Small intestine (tissue), 7 donors: ENCODE measurements around the gene CCDC157. TPM values are rescaled to one million over a fixed set of nuclear protein-coding genes. Genes with fewer than 3 reads are reported as not detected.

ENCODE experiments used
- DNase-seq, 2 donors: peaks; one replicate each; pipeline versions ENCODE4 v3.0.0 to v3.0.0-alpha.2; 2013
- FAIRE-seq: peaks from 2 replicates; lab custom pipeline; 2012; peaks lifted over from hg19 to GRCh38; lab: Jason Lieb, UNC
- H3K27ac ChIP-seq, 3 donors: one replicate each; pipeline ENCODE4 v1.5.1; 2013; ENCODE audit warnings: low read length in 2 of 3, mild to moderate bottlenecking in 2 of 3, control low read depth in 1 of 3, inconsistent platforms in 1 of 3, low read depth in 1 of 3, moderate library complexity in 1 of 3
- H3K27me3 ChIP-seq, 3 donors: one replicate each; pipeline ENCODE4 v1.6.1; 2013; ENCODE audit warnings: low read length in 3 of 3, inconsistent platforms in 1 of 3; ENCODE audit not compliant: control insufficient read depth in 3 of 3, insufficient read depth in 3 of 3
- H3K36me3 ChIP-seq, 3 donors: one replicate each; pipeline ENCODE4 v1.6.1; 2013; ENCODE audit warnings: low read length in 3 of 3, inconsistent platforms in 1 of 3, low read depth in 1 of 3, mild to moderate bottlenecking in 1 of 3, moderate library complexity in 1 of 3; ENCODE audit not compliant: control insufficient read depth in 3 of 3, insufficient read depth in 2 of 3
- H3K4me1 ChIP-seq, 3 donors: one replicate each; pipeline ENCODE4 v1.6.1; 2013; ENCODE audit warnings: low read length in 2 of 3, inconsistent platforms in 1 of 3, low read depth in 1 of 3, mild to moderate bottlenecking in 1 of 3, moderate library complexity in 1 of 3; ENCODE audit not compliant: control insufficient read depth in 3 of 3, insufficient read depth in 2 of 3
- H3K4me3 ChIP-seq, 3 donors: one replicate each; pipeline ENCODE4 v1.5.1; 2013; ENCODE audit warnings: low read length in 3 of 3, control low read depth in 1 of 3, inconsistent platforms in 1 of 3, low read depth in 1 of 3, mild to moderate bottlenecking in 1 of 3, moderate library complexity in 1 of 3
- H3K9me3 ChIP-seq, 2 donors: one replicate each; pipeline ENCODE4 v1.6.1; 2013; ENCODE audit warnings: low read depth in 1 of 2, low read length in 1 of 2; ENCODE audit not compliant: control insufficient read depth in 2 of 2, insufficient read depth in 1 of 2
- WGBS, 3 donors: extraction: QIAGEN DNeasy Blood & Tissue Kit; methylation state at CpG; one replicate each; pipeline ENCODE4 v1.1.7; 2013; 5-methylcytosine and 5-hydroxymethylcytosine counted together
- polyA plus RNA-seq, 4 donors: library from polyadenylated mRNA; stranded (reverse) in 3 of 4; unstranded in 1 of 4; fragments of 200-250 nt in 3 of 4; fragments of 120-200 nt in 1 of 4; gene quantifications; one replicate each; pipeline versions ENCODE4 v1.2.1 to v1.2.3, GENCODE V29; 2013
- donor health status: healthy with polysubstance abuse.
- donor health status: control.
- donor health status: control.
- donor health status: Bipolar disorder and iron deficiency.
- donor health status: healthy.

CCDC157 gene
- polyA plus RNA-seq, 4 donors: 1.5 to 5.9 (median 2.3) TPM

GRCh38 chr22:30413745-30414524 lies 57.1 kb downstream of the CCDC157 start:
- FAIRE-seq: no peak
- H3K36me3 ChIP-seq: peaks cover 0 to 81% (median 17%) of the 10 kb centered on the region in 3 donors
- no peaks in the 10 kb centered on the region for H3K27me3 ChIP-seq
- no peak overlapping the region for H3K27ac ChIP-seq
- WGBS, 3 donors: 84 to 88% (median 87%) methylated on average over 5 of the region's 5 CpGs
- no peak for DNase-seq
- H3K4me1 ChIP-seq: peaks cover 0 to 33% (median 7%) of the 10 kb centered on the region in 3 donors
- no peaks in the 10 kb centered on the region for H3K9me3 ChIP-seq
- H3K4me3 ChIP-seq: no peak overlapping the region

- H3K27me3 ChIP-seq: no peaks in the 10 kb centered on the region
- FAIRE-seq (no peak), DNase-seq (no peak)
- H3K9me3 ChIP-seq: no peaks in the 10 kb centered on the region
- 86 to 95% (median 94%) methylated on average over 4 of the region's 4 CpGs for WGBS, 3 donors
- H3K4me1 ChIP-seq: peaks cover 0 to 37% (median 7%) of the 10 kb centered on the region in 3 donors
- peak overlapping the region in 1 of 3 donors; percentile 22 for H3K27ac ChIP-seq
- H3K4me3 ChIP-seq: no peak overlapping the region
- H3K36me3 ChIP-seq: peaks cover 0 to 75% (median 14%) of the 10 kb centered on the region in 3 donors
These were observed 57.8 kb downstream of the CCDC157 start for GRCh38 chr22:30414525-30415047.

- FAIRE-seq (no peak), DNase-seq (peak; percentile 84 to 93)
- Histone ChIP-seq H3K9me3 (no peaks in the 10 kb centered on the region), H3K36me3 (peaks cover 0 to 61% (median 11%) of the 10 kb centered on the region in 3 donors), H3K27me3 (no peaks in the 10 kb centered on the region), H3K27ac (peak overlapping the region in 2 of 3 donors; percentile 38 to 93), H3K4me3 (no peak overlapping the region), H3K4me1 (peaks cover 0 to 52% (median 11%) of the 10 kb centered on the region in 3 donors)
- WGBS, 3 donors: 2 to 67% (median 46%) methylated on average over 2 of the region's 2 CpGs
These were observed 59.6 kb downstream of the CCDC157 start for GRCh38 chr22:30416403-30416802.

- DNase-seq: no peak
- Histone ChIP-seq H3K27ac (peak overlapping the region in 1 of 3 donors; percentile 93), H3K9me3 (no peaks in the 10 kb centered on the region), H3K4me1 (peaks cover 0 to 54% (median 11%) of the 10 kb centered on the region in 3 donors), H3K36me3 (peaks cover 0 to 59% (median 11%) of the 10 kb centered on the region in 3 donors), H3K27me3 (no peaks in the 10 kb centered on the region), H3K4me3 (no peak overlapping the region)
- 32 to 51% (median 46%) methylated on average over 1 of the region's 1 CpG for WGBS, 3 donors
- no peak for FAIRE-seq
These were observed 60.0 kb downstream of the CCDC157 start for GRCh38 chr22:30416837-30417236.

DNA sequence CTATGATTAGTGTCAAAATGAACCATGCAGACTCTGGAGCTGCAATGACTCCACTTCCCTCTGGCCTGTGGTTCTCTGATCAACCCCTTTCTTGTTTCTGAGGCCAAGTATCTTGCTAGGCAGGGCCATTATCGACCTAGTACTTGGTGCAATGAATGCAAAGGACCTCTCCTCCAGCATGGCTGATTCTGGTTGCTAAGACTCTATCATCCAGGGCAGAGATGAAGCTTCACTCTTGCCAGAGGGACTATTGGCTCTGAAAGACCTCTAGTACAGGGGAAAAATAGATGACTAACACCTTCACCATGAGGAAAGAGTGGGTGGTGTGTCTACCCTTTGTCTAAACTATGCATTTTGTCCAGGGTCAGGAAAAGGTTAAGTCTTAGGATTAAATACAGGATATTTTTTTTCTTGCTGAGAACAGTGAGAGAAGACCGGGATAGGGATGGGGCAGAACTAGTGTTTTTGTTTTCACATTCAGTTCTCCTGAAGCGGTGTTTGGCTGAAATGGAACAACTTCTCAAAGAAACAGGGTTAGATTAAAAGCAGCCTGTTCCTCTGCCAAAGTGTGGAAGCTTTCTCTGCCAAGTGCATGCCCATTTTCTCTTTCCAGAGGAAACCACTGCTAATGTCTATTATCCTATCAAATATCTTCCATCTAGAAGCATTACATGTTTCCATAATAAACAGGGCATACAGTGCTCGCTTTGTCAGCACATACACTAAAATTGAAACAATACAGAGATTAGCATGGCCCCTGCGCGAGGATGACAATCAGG lies 63.7 kb downstream of the CCDC157 start:
- Histone ChIP-seq H3K9me3 (no peaks in the 10 kb centered on the region), H3K27ac (peak overlapping the region; percentile 49 to 93 (median 65)), H3K36me3 (peaks cover 0 to 33% (median 4%) of the 10 kb centered on the region in 3 donors), H3K27me3 (no peaks in the 10 kb centered on the region), H3K4me3 (peak overlapping the region in 1 of 3 donors; percentile 3), H3K4me1 (peaks cover 7 to 81% (median 13%) of the 10 kb centered on the region in 3 donors)
- FAIRE-seq (no peak), DNase-seq (peak in 1 of 2 donors; percentile 31)
- WGBS, 3 donors: 38 to 58% (median 53%) methylated on average over 6 of the region's 6 CpGs

DNA sequence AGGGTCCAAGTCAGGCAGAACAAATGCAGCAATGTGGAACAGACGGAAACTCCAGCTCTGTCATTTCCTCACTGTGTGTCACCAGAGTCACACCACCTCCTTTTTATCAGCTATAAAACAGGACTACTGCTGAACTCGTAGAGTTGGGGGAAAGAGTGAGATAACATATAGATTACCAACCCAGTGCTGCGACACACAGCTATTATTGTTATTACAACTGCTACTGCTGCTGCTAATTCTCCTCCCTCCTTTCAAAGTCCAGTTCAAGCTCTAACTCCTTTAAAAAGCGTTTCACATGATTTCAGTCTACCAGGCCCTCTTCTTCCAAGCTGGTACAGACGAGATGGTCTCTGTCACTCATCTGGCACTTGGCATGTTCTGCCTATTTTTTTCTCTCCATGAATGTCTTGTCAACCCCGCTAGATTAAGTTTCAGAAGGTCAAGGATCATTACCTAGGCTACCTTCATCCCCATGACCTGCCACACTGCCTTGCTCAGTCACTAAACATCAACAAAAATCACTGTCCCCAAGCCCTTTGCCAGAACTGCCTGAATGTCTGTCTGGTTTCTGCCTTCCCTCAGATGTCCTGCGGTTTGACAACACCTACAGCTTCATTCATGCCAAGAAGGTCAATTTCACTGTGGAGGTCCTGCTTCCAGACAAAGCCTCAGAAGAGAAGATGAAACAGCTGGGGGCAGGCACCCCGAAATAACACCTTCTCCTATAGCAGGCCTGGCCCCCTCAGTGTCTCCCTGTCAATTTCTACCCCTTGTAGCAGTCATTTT lies 65.1 kb downstream of the CCDC157 start:
- H3K4me1 ChIP-seq: peaks cover 7 to 77% (median 9%) of the 10 kb centered on the region in 3 donors
- FAIRE-seq: no peak

GRCh38 chr22:30422481-30423300 lies 65.9 kb downstream of the CCDC157 start:
- WGBS, 3 donors: 15 to 27% (median 25%) methylated on average over 18 of the region's 18 CpGs
- H3K27ac ChIP-seq: peak overlapping the region; percentile 93 to 96 (median 94)
- peaks cover 5 to 70% (median 7%) of the 10 kb centered on the region in 3 donors for H3K4me1 ChIP-seq
- H3K9me3 ChIP-seq: no peaks in the 10 kb centered on the region
- H3K27me3 ChIP-seq: no peaks in the 10 kb centered on the region
- DNase-seq: peak; percentile 88 to 97
- H3K36me3 ChIP-seq: peaks cover 0 to 26% (median 0%) of the 10 kb centered on the region in 3 donors
- peak overlapping the region; percentile 52 to 58 (median 58) for H3K4me3 ChIP-seq
- no peak for FAIRE-seq

More for the DNA sequence above, 65.1 kb downstream of the CCDC157 start:
- Histone ChIP-seq H3K4me3 (peak overlapping the region in 1 of 3 donors; percentile 58), H3K27me3 (no peaks in the 10 kb centered on the region), H3K27ac (peak overlapping the region; percentile 89 to 96 (median 93)), H3K36me3 (peaks cover 0 to 25% (median 4%) of the 10 kb centered on the region in 3 donors), H3K9me3 (no peaks in the 10 kb centered on the region)
- WGBS, 3 donors: 17 to 57% (median 33%) methylated on average over 8 of the region's 8 CpGs
- DNase-seq: peak; percentile 87 to 94
